ENCODE data around the gene WNT4. TPM values are rescaled to one million over a fixed set of nuclear protein-coding genes. Genes with fewer than 3 reads are reported as not detected.
A peak's percentile ranks its signal among the peaks of the same experiment; 100 is the strongest.

WNT4 gene
- under 1 TPM in 3 of 4 donors, not detected in 1; 0.12 to 0.27 (median 0.27) TPM for total RNA-seq

DNA sequence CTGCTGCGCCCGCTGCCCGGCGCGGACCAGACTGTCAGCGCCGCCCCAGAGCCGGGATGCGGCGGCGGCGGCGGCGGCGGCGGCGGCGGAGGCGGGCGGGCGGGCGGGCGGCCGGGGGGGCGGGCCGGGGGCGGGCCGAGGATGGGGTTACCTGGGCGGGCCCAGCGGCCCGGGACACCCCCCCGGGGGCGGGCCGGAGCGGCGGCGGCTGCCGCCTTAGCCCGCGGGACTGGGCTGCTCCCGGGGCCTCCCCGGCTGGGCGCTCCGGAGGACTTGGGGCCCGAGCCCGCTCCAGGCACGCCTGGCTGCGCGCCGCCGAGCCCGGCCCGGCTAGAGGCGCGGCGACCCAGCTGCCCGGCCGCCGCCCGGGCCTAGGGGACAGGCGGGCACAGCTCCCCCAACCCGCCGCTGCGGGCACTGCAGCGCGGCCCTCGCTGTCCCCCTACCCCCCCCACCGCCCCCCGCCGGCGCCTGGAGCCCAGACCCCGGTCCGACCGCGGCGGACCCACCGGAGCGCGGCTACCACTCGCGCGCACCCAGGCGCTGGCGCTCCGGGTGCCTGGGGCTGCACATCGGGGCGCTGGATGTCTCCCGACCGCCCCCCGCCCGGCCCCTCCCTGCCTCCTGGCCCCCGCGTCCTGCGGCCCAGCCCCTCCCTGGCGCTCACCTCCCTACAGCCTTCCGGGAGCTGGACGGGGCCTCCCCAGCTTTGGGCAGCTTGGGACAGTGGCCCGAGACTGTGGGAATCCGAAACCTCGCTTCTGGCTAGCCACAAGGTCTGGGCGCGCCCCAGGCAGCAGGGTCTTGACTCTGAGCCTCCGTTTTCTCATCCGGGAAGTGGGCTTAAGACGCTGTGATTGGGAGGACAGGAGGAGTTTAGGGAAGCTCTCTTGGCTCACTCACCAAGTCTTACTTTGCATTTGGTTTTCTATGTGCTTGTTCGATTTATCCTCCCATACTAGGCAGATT, at the start of gene WNT4:
Gene WNT4, minus strand, starts transcription at position 33 of the 969 bp plus-strand sequence. CDS start 175 bp downstream, outside the sequence.
- H3K4me1 ChIP-seq, result peaks cover 0 to 24% (median 13%) of the 10 kb centered on the region in 3 donors
- H3K4me3 ChIP-seq, result peak within 1 kb of the TSS; percentile 31 to 59
- no peaks in the 10 kb centered on the region for H3K36me3 ChIP-seq
- H3K27ac ChIP-seq, result peak within 1 kb of the TSS in 1 of 4 donors; percentile 52
- no peaks in the 10 kb centered on the region for H3K9me3 ChIP-seq
- WGBS, 2 donors (ENCODE audit: low coverage in 1 of 2), result 25 to 51% methylated on average over 3 of the region's 106 CpGs
- peak; percentile 64 for ATAC-seq
- TF ChIP-seq POLR2AphosphoS5 (IDR thresholded peaks at IDR 0.05), result no peak
- TF ChIP-seq, protein P1, sequence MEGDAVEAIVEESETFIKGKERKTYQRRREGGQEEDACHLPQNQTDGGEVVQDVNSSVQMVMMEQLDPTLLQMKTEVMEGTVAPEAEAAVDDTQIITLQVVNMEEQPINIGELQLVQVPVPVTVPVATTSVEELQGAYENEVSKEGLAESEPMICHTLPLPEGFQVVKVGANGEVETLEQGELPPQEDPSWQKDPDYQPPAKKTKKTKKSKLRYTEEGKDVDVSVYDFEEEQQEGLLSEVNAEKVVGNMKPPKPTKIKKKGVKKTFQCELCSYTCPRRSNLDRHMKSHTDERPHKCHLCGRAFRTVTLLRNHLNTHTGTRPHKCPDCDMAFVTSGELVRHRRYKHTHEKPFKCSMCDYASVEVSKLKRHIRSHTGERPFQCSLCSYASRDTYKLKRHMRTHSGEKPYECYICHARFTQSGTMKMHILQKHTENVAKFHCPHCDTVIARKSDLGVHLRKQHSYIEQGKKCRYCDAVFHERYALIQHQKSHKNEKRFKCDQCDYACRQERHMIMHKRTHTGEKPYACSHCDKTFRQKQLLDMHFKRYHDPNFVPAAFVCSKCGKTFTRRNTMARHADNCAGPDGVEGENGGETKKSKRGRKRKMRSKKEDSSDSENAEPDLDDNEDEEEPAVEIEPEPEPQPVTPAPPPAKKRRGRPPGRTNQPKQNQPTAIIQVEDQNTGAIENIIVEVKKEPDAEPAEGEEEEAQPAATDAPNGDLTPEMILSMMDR (IDR thresholded peaks at IDR 0.05), result peak in 2 of 4 experiments; percentile 6 to 35
- peaks cover 92% of the 10 kb centered on the region for H3K27me3 ChIP-seq

DNA sequence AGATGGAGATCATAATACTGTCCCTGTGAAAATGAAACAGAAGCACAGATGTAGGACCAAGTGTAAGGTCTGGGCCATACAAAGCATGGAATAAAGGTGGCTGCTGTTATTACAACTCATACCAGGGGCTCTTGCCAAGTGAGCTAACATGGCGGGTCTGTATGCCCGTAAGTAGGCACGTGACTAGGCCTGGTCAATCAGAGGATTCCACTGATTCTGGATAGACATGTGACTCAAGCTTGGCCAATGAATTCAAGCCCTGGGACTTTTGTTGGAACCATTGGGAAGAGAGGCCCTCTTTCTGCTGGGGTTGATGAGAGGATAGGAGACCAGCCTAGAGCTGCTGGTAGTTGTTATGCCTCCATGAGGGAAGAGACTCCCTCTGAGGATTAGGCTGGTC, 47.8 kb upstream of the WNT4 start:
- H3K4me1 ChIP-seq, result no peaks in the 10 kb centered on the region
- no peaks in the 10 kb centered on the region for H3K9me3 ChIP-seq
- no peak overlapping the region for H3K27ac ChIP-seq
- ATAC-seq, result no peak
- no peak overlapping the region for H3K4me3 ChIP-seq
- peaks cover 50% of the 10 kb centered on the region for H3K27me3 ChIP-seq
- 81% methylated on average over 3 of the region's 3 CpGs; no CpG with 5 or more reads in 1 of the 2 donors for WGBS, 2 donors (ENCODE audit: low coverage in 1 of 2)
- H3K36me3 ChIP-seq, result no peaks in the 10 kb centered on the region
- TF ChIP-seq POLR2AphosphoS5 (IDR thresholded peaks at IDR 0.05), result no peak
- TF ChIP-seq POLR2A (IDR thresholded peaks at IDR 0.05), result no peak
- no peak for TF ChIP-seq EP300 (IDR thresholded peaks at IDR 0.05)
- TF ChIP-seq, protein P1 (IDR thresholded peaks at IDR 0.05), result no peak

DNA sequence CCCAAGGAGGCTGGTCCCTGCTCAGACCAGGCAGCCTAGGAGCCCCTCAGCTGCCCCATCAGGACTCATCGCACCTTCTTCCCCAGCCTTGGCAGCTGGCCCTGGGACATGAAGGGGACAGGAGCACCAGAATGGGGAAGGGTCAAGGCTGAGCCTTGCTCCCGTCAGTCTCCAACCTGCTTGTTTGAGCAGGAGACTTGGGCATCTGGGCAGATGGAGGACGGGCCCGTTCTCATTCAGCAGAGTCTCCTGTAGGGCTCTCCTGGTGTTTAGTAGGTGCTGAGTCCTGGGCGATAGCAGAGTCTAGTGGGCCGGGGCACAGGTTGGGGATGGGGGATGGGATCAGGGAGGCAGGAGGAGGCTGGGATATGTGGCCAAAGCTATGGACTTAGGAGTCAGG, 47.4 kb upstream of the WNT4 start:
- no peak for ATAC-seq
- H3K4me1 ChIP-seq, result no peaks in the 10 kb centered on the region
- H3K27me3 ChIP-seq, result peaks cover 50% of the 10 kb centered on the region
- TF ChIP-seq POLR2A (IDR thresholded peaks at IDR 0.05) (no peak), POLR2AphosphoS5 (IDR thresholded peaks at IDR 0.05) (no peak), EP300 (IDR thresholded peaks at IDR 0.05) (no peak)
- TF ChIP-seq, protein P1 (IDR thresholded peaks at IDR 0.05), result no peak
- no peaks in the 10 kb centered on the region for H3K9me3 ChIP-seq
- no CpG with 5 or more reads among the region's 6 CpGs for WGBS, 2 donors (ENCODE audit: low coverage in 1 of 2)
- no peaks in the 10 kb centered on the region for H3K36me3 ChIP-seq
- H3K4me3 ChIP-seq, result no peak overlapping the region
- no peak overlapping the region for H3K27ac ChIP-seq

DNA sequence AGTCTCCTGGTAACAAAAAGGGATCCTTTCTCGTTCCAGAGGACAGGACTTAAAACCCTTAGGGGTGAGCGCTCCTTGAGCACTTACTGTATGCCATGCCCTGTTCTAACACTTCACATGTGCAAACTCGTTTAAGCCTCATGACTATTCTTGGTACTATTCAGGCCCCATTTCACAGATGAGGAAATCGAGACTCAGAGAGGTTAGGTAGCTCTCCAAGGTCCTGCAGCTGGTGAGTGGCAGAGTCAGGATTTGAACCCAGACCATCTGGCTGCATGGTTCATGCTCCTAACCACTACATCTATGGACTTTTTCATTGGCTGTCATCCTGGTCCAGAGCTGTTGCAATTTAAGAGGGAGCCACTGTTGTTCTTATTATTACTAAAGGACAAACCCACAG, 46.7 kb upstream of the WNT4 start:
- Histone ChIP-seq H3K27me3 (peaks cover 56% of the 10 kb centered on the region), H3K4me3 (no peak overlapping the region), H3K9me3 (no peaks in the 10 kb centered on the region), H3K36me3 (no peaks in the 10 kb centered on the region), H3K27ac (no peak overlapping the region), H3K4me1 (no peaks in the 10 kb centered on the region)
- TF ChIP-seq POLR2A (IDR thresholded peaks at IDR 0.05), result no peak
- TF ChIP-seq, protein P1 (IDR thresholded peaks at IDR 0.05), result no peak
- no peak for TF ChIP-seq POLR2AphosphoS5 (IDR thresholded peaks at IDR 0.05)
- TF ChIP-seq EP300 (IDR thresholded peaks at IDR 0.05), result no peak
- 70 to 89% methylated on average over 2 to 3 of the region's 4 CpGs for WGBS, 2 donors (ENCODE audit: low coverage in 1 of 2)
- no peak for ATAC-seq

Data from gastroesophageal sphincter (tissue), 4 donors.